Neutrophil (primary cell): ENCODE measurements around the gene LARP1.
"Not testable (repeated sequence)": the region's sequence is repeated elsewhere in the genome, so short reads cannot be mapped to it uniquely, and the experiment has no call there.

Source experiments
- H3K27ac ChIP-seq: fragments of 200-600 bp; sonication (generic); 2 replicates; pipeline ENCODE4 v1.5.1; 2016; ENCODE audit warnings: mild to moderate bottlenecking, moderate library complexity
- H3K27me3 ChIP-seq: fragments of 200-600 bp; sonication (generic); 2 replicates; pipeline ENCODE4 v1.6.0; 2016; ENCODE audit warnings: mild to moderate bottlenecking
- H3K36me3 ChIP-seq: fragments of 200-600 bp; sonication (generic); 2 replicates; pipeline ENCODE4 v1.5.1; 2017
- H3K4me1 ChIP-seq, 2 experiments: fragments of 200-600 bp in 1 of 2; sonication (generic) in 1 of 2; 1 replicate in 1 of 2; 2 replicates in 1 of 2; pipeline versions ENCODE4 v1.5.1 to v1.6.1; 2013 to 2016; ENCODE audit warnings: low read depth in 1 of 2, low read length in 1 of 2, mild to moderate bottlenecking in 1 of 2, moderate library complexity in 1 of 2; ENCODE audit not compliant: control insufficient read depth in 1 of 2, insufficient read depth in 1 of 2
- H3K4me3 ChIP-seq, 2 experiments: fragments of 200-600 bp in 1 of 2; sonication (generic) in 1 of 2; 1 replicate in 1 of 2; 2 replicates in 1 of 2; pipeline ENCODE4 v1.5.1; 2013 to 2016; ENCODE audit warnings: low read depth in 1 of 2, low read length in 1 of 2, mild to moderate bottlenecking in 1 of 2, moderate library complexity in 1 of 2
- H3K9me3 ChIP-seq: fragments of 200-600 bp; sonication (generic); 2 replicates; pipeline ENCODE4 v1.5.1; 2016
- CTCF ChIP-seq: fragments of 200-600 bp; sonication (generic); IDR thresholded peaks from 2 replicates; pipeline ENCODE4 v1.5.1; 2016; ENCODE audit warnings: antibody characterized with exemption

LARP1 gene

GRCh38 chr5:154818471-154819116 lies 63.4 kb downstream of the LARP1 start:
- no peaks in the 10 kb centered on the region for H3K27me3 ChIP-seq
- H3K4me3 ChIP-seq: no peak overlapping the region
- H3K9me3 ChIP-seq: no peaks in the 10 kb centered on the region
- H3K36me3 ChIP-seq: peaks cover 42% of the 10 kb centered on the region
- no peaks in the 10 kb centered on the region for H3K4me1 ChIP-seq
- no peak for TF ChIP-seq CTCF
- H3K27ac ChIP-seq: no peak overlapping the region

- no peak for TF ChIP-seq CTCF
- no peaks in the 10 kb centered on the region for H3K4me1 ChIP-seq
- peaks cover 43% of the 10 kb centered on the region for H3K36me3 ChIP-seq
- no peaks in the 10 kb centered on the region for H3K27me3 ChIP-seq
- H3K27ac ChIP-seq: no peak overlapping the region
- no peaks in the 10 kb centered on the region for H3K9me3 ChIP-seq
- H3K4me3 ChIP-seq: no peak overlapping the region
These were observed 64.4 kb downstream of the LARP1 start for GRCh38 chr5:154819546-154819945.

- peaks cover 39% of the 10 kb centered on the region for H3K36me3 ChIP-seq
- no peak for TF ChIP-seq CTCF
- no peaks in the 10 kb centered on the region for H3K4me1 ChIP-seq
These were observed 65.2 kb downstream of the LARP1 start for GRCh38 chr5:154820383-154820782.

GRCh38 chr5:154822896-154823295 lies 67.7 kb downstream of the LARP1 start:
- not testable (repeated sequence) for H3K9me3 ChIP-seq, H3K27ac ChIP-seq, H3K4me3 ChIP-seq, H3K27me3 ChIP-seq, H3K4me1 ChIP-seq
- peaks cover 20% of the 10 kb centered on the region for H3K36me3 ChIP-seq

More at GRCh38 chr5:154820383-154820782, 65.2 kb downstream of the LARP1 start:
- Histone ChIP-seq H3K4me3 (no peak overlapping the region), H3K27ac (no peak overlapping the region), H3K9me3 (no peaks in the 10 kb centered on the region), H3K27me3 (no peaks in the 10 kb centered on the region)

- H3K27me3 ChIP-seq: no peaks in the 10 kb centered on the region
- peaks cover 16% of the 10 kb centered on the region for H3K36me3 ChIP-seq
- H3K27ac ChIP-seq: no peak overlapping the region
- no peak overlapping the region for H3K4me3 ChIP-seq
- H3K9me3 ChIP-seq: no peaks in the 10 kb centered on the region
- no peaks in the 10 kb centered on the region for H3K4me1 ChIP-seq
- TF ChIP-seq CTCF: no peak
These were observed 68.4 kb downstream of the LARP1 start for GRCh38 chr5:154823605-154824004.

- TF ChIP-seq CTCF: no peak
- H3K27ac ChIP-seq: no peak overlapping the region
- H3K4me3 ChIP-seq: no peak overlapping the region
- no peaks in the 10 kb centered on the region for H3K9me3 ChIP-seq
- peaks cover 16% of the 10 kb centered on the region for H3K36me3 ChIP-seq
- H3K4me1 ChIP-seq: no peaks in the 10 kb centered on the region
- H3K27me3 ChIP-seq: no peaks in the 10 kb centered on the region
These were observed 68.9 kb downstream of the LARP1 start for GRCh38 chr5:154824070-154824469.
